K562 (cell line): ENCODE measurements around the gene CST4. TPM values are rescaled to one million over a fixed set of nuclear protein-coding genes. Genes with fewer than 3 reads are reported as not detected.

ENCODE experiments used
- ETV1 ChIP-seq: fragments of 450-650 bp; conservative IDR thresholded peaks from 2 replicates; pipeline ENCODE4 v1.6.1; 2016; ENCODE audit warnings: missing genetic modification characterization, control low read depth, low read depth, missing compliant biosample characterization
- FIP1L1 ChIP-seq: fragments of 200-400 bp; formaldehyde crosslinking; IDR thresholded peaks from 2 replicates; pipeline ENCODE4 v1.6.1; 2018; ENCODE audit warnings: mild to moderate bottlenecking, low read depth, low read length; ENCODE audit not compliant: poor library complexity, severe bottlenecking
- KLF1 ChIP-seq: fragments of 450-650 bp; IDR thresholded peaks from 2 replicates; pipeline ENCODE4 v1.6.1; 2016; ENCODE audit warnings: missing genetic modification characterization, missing compliant biosample characterization
- MTA3 ChIP-seq: fragments of 450-650 bp; formaldehyde crosslinking; IDR thresholded peaks from 2 replicates; pipeline ENCODE4 v1.6.1; 2017; ENCODE audit warnings: mild to moderate bottlenecking, borderline replicate concordance
- NONO ChIP-seq, 2 experiments: fragments of 200-400 bp in 1 of 2; fragments of 450-650 bp in 1 of 2; formaldehyde crosslinking in 1 of 2; IDR thresholded peaks; 2 replicates each; pipeline ENCODE4 v1.6.1; 2017; ENCODE audit warnings: low read depth in 2 of 2, mild to moderate bottlenecking in 2 of 2, moderate library complexity in 2 of 2, low read length in 1 of 2
- NR2C1 ChIP-seq, 2 experiments: fragments of 450-650 bp; IDR thresholded peaks; 2 replicates each; pipeline ENCODE4 v1.6.1; 2017; ENCODE audit warnings: mild to moderate bottlenecking in 2 of 2, antibody characterized with exemption in 1 of 2, inconsistent platforms in 1 of 2, missing compliant biosample characterization in 1 of 2, missing genetic modification characterization in 1 of 2
- NR2C2 ChIP-seq, 2 experiments: fragments of 200-800 bp in 1 of 2; sonication (Bioruptor generic) in 1 of 2; sonication (generic) in 1 of 2; formaldehyde crosslinking in 1 of 2; IDR thresholded peaks; 2 replicates each; pipeline versions ENCODE4 v1.6.1 to v1.8.0; 2016 to 2022; ENCODE audit warnings: mild to moderate bottlenecking in 1 of 2, missing compliant biosample characterization in 1 of 2, missing genetic modification characterization in 1 of 2, missing genetic modification reagents in 1 of 2
- SAP30 ChIP-seq: fragments of 200-600 bp; sonication (generic); IDR thresholded peaks from 2 replicates; pipeline ENCODE4 v1.6.1; 2012; ENCODE audit warnings: borderline replicate concordance, low read depth, mild to moderate bottlenecking, moderate library complexity, low read length, control low read depth, inconsistent platforms; ENCODE audit not compliant: insufficient read depth, poor library complexity, severe bottlenecking
- SIN3A ChIP-seq, 2 experiments: fragments of 150-350 bp in 1 of 2; IDR thresholded peaks; 2 replicates each; pipeline ENCODE4 v1.6.1; 2011 to 2016; ENCODE audit warnings: borderline replicate concordance in 2 of 2, low read depth in 2 of 2, low read length in 2 of 2, mild to moderate bottlenecking in 2 of 2, moderate library complexity in 2 of 2; ENCODE audit not compliant: control insufficient read depth in 1 of 2
- TRIM24 ChIP-seq, 2 experiments: fragments of 450-650 bp; IDR thresholded peaks; 2 replicates each; pipeline ENCODE4 v1.6.1; 2016
- U2AF1 ChIP-seq: fragments of 200-400 bp; formaldehyde crosslinking; optimal IDR thresholded peaks from 2 replicates; pipeline ENCODE3; 2017; ENCODE audit warnings: mild to moderate bottlenecking, low read depth, low read length, moderate library complexity
- YY1 ChIP-seq, 3 experiments: IDR thresholded peaks; 2 replicates each; pipeline ENCODE4 v1.6.1; 2011; ENCODE audit warnings: low read length in 2 of 3, mild to moderate bottlenecking in 2 of 3, moderate library complexity in 2 of 3, borderline replicate concordance in 1 of 3, control low read depth in 1 of 3, low read depth in 1 of 3; ENCODE audit not compliant: insufficient read depth in 3 of 3, insufficient replicate concordance in 2 of 3, control insufficient read depth in 1 of 3, insufficient read length in 1 of 3; ENCODE audit errors: extremely low read depth in 1 of 3
- polyA plus RNA-seq, 8 experiments: library from polyadenylated mRNA; depleted of rRNA in 4 of 8; stranded (reverse) in 5 of 8; unstranded in 3 of 8; fragments of >200 nt; fragmentation: Nextera tagmentation in 2 of 8; fragmentation: Illumina TruSeq in 1 of 8; extraction: Ambion mirVana in 2 of 8; extraction: Trizol in 1 of 8; gene quantifications; 2 replicates each; pipeline versions ENCODE4 v1.2.1 to v1.2.3, GENCODE V29; 2011 to 2014; ENCODE audit warnings: inconsistent platforms in 1 of 8, missing spikeins in 1 of 8
- total RNA-seq, 7 experiments: library from RNA; depleted of rRNA in 6 of 7; stranded (reverse); fragments of >200 nt in 6 of 7; fragmentation: Illumina TruSeq in 2 of 7; extraction: Trizol in 2 of 7; gene quantifications; 2 replicates each; pipeline versions ENCODE4 v1.2.1 to v1.2.3, GENCODE V29; 2011 to 2021; ENCODE audit warnings: low replicate concordance in 1 of 7
- TF ChIP-seq, protein P1 (sequence below): sonication (generic); formaldehyde crosslinking; IDR thresholded peaks from 2 replicates; pipeline ENCODE4 v1.8.0; 2022; ENCODE audit warnings: mild to moderate bottlenecking, missing genetic modification reagents
- TF ChIP-seq, protein P2 (sequence below), 2 experiments: fragments of 450-650 bp; conservative IDR thresholded peaks; 2 replicates each; pipeline ENCODE4 v1.6.1; 2017; ENCODE audit warnings: mild to moderate bottlenecking in 2 of 2, moderate library complexity in 2 of 2
- TF ChIP-seq, protein P3 (sequence below): fragments of 250-450 bp; sonication (Bioruptor Pico); IDR thresholded peaks from 2 replicates; pipeline ENCODE4 v1.9.0; 2021; ENCODE audit warnings: mild to moderate bottlenecking, inconsistent platforms
- TF ChIP-seq, protein P4 (sequence below): fragments of 250-450 bp; sonication (Bioruptor Pico); IDR thresholded peaks from 2 replicates; pipeline ENCODE4 v1.8.0; 2022; ENCODE audit warnings: inconsistent platforms

The CST4 gene
- total and polyA plus RNA-seq, 9 of the 15 experiments (the other 6 are each of a cell fraction or from before 2014, with no cell fraction given) = not detected

DNA sequence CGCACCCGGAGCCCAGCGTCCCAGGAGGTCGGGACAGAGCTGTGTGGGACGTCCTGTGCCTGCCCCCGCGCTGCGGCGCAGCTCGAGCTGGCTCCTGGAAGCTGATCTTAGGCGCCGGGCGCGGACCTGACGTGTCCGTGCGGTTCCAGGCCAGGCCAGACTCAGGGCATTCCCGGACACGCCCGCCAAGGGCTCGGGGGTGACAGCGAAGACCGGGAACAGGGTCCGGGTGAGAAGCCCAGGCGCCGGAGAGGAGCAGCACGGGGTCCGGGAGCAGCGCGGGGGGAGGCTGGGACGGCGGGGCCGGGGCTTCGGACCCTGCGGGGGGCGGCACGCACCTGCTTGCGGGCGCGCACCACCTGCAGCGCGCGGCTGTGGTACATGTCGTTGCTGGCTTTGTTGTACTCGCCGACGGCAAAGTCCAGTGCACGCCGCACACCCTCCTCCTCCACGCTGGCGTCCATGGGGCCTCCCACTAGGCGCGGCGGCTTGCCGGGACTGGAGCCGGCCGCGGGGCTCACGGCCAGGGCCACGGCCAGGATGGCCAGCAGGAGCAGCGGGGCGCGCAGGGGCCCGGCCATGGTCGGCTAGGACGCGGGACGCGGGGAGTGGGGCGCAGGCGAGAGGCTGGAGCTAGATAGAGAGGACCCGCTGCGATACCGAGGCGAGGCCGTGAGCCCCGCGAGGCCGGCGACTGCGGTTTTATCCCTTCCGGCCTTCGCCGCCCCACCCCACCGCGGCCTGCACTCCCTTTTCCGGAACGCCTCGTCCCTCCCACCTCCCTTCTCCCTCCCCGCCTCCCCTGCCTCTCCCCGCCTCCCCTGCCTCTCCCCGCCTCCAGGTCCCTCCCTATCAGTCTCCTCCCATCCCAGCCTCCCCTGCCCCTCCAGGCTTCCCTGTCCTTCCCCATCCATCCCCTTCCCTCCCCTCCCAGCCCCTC is 51.3 kb downstream of the CST4 start, which contains the start of gene CST3 (continued):
- TF ChIP-seq, protein P1, sequence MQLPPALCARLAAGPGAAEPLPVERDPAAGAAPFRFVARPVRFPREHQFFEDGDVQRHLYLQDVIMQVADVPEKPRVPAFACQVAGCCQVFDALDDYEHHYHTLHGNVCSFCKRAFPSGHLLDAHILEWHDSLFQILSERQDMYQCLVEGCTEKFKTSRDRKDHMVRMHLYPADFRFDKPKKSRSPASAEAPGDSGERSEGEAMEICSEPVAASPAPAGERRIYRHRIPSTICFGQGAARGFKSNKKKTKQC = 0 out of 2 replicates have a peak, but pooled peaks have one; percentile 45
- TF ChIP-seq KLF1 (tag) (peak; percentile 29; the same call in 1 of the 2 replicates), SAP30 (peak; percentile 61), TRIM24 (IDR thresholded peaks at IDR 0.05) (no peak), SIN3A (IDR thresholded peaks at IDR 0.05; ENCODE audit: borderline replicate concordance in 2 of 2, control insufficient read depth in 1 of 2, low read depth in 2 of 2, low read length in 2 of 2) (peak in 1 of 2 experiments; percentile 17; a peak in 1 of 4 replicates), NONO (IDR thresholded peaks at IDR 0.05; ENCODE audit: low read depth in 2 of 2, low read length in 1 of 2) (peak in 1 of 2 experiments; percentile 83; a peak in 2 of 4 replicates), MTA3 (peak; percentile 44; the same call in 1 of the 2 replicates), FIP1L1 (peak; percentile 42), ETV1 (peak; percentile 73), YY1 (IDR thresholded peaks at IDR 0.05; ENCODE audit: borderline replicate concordance in 1 of 3, control insufficient read depth in 1 of 3, extremely low read depth in 1 of 3, insufficient read depth in 3 of 3, insufficient read length in 1 of 3, insufficient replicate concordance in 2 of 3, low read depth in 1 of 3, low read length in 2 of 3) (peak in 1 of 3 experiments; percentile 39), NR2C1 (IDR thresholded peaks at IDR 0.05) (no peak), NR2C1 (tag; IDR thresholded peaks at IDR 0.05) (no peak), U2AF1 (peak; percentile 32), NR2C2 (CRISPR knock-in tag; IDR thresholded peaks at IDR 0.05) (no peak), NR2C2 (tag; IDR thresholded peaks at IDR 0.05) (peak; percentile 32; the same call in 1 of the 2 replicates)
- TF ChIP-seq, protein P2, sequence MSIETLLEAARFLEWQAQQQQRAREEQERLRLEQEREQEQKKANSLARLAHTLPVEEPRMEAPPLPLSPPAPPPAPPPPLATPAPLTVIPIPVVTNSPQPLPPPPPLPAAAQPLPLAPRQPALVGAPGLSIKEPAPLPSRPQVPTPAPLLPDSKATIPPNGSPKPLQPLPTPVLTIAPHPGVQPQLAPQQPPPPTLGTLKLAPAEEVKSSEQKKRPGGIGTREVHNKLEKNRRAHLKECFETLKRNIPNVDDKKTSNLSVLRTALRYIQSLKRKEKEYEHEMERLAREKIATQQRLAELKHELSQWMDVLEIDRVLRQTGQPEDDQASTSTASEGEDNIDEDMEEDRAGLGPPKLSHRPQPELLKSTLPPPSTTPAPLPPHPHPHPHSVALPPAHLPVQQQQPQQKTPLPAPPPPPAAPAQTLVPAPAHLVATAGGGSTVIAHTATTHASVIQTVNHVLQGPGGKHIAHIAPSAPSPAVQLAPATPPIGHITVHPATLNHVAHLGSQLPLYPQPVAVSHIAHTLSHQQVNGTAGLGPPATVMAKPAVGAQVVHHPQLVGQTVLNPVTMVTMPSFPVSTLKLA (conservative IDR thresholded peaks at IDR 0.05) = peak in 1 of 2 experiments; percentile 59; a peak in 1 of 4 replicates
- TF ChIP-seq, protein P3, sequence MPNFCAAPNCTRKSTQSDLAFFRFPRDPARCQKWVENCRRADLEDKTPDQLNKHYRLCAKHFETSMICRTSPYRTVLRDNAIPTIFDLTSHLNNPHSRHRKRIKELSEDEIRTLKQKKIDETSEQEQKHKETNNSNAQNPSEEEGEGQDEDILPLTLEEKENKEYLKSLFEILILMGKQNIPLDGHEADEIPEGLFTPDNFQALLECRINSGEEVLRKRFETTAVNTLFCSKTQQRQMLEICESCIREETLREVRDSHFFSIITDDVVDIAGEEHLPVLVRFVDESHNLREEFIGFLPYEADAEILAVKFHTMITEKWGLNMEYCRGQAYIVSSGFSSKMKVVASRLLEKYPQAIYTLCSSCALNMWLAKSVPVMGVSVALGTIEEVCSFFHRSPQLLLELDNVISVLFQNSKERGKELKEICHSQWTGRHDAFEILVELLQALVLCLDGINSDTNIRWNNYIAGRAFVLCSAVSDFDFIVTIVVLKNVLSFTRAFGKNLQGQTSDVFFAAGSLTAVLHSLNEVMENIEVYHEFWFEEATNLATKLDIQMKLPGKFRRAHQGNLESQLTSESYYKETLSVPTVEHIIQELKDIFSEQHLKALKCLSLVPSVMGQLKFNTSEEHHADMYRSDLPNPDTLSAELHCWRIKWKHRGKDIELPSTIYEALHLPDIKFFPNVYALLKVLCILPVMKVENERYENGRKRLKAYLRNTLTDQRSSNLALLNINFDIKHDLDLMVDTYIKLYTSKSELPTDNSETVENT (CRISPR knock-in tag) = 0 out of 2 replicates have a peak, but pooled peaks have one; percentile 11
- TF ChIP-seq, protein P4, sequence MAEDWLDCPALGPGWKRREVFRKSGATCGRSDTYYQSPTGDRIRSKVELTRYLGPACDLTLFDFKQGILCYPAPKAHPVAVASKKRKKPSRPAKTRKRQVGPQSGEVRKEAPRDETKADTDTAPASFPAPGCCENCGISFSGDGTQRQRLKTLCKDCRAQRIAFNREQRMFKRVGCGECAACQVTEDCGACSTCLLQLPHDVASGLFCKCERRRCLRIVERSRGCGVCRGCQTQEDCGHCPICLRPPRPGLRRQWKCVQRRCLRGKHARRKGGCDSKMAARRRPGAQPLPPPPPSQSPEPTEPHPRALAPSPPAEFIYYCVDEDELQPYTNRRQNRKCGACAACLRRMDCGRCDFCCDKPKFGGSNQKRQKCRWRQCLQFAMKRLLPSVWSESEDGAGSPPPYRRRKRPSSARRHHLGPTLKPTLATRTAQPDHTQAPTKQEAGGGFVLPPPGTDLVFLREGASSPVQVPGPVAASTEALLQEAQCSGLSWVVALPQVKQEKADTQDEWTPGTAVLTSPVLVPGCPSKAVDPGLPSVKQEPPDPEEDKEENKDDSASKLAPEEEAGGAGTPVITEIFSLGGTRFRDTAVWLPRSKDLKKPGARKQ = no peak
